Amniotic epithelial cell (primary cell): ENCODE results near the gene EPHA10.
"Not testable (repeated sequence)": the region's sequence is repeated elsewhere in the genome, so short reads cannot be mapped to it uniquely, and the experiment has no call there.

Experiments used
- DNase-seq: peaks from one replicate; pipeline ENCODE4 v3.0.0-alpha.2; 2010; ENCODE audit warnings: low read depth

Gene EPHA10

DNA sequence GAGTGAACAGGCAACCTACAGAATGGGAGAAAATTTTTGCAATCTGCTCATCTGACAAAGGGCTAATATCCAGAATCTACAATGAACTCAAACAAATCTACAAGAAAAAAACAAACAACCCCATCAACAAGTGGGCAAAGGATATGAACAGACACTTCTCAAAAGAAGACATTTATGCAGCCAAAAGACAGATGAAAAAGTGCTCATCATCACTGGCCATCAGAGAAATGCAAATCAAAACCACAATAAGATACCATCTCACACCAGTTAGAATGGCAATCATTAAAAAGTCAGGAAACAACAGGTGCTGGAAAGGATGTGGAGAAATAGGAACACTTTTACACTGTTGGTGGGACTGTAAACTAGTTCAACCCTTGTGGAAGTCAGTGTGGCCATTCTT is 6.5 kb upstream of the EPHA10 start:
- DNase-seq = not testable (repeated sequence)

DNA sequence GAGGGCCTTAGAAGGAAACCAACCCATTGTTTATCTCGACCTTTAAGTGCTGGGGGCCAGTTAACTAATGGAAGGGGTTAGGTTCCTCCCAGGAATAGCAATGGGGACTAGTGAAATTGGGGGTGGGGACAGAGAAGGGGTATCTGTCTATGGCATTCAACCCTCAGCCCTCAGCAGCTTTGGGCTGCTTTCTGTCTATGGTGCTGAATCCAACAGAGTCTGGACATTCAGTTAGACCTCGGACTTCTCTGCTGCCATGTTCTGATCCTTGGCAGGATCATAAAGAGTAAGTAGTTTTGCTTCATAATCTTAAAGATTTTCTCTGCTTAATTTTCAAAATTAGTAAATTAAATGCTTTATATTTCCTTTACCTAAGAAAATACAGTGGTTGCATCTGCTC is 2.6 kb upstream of the EPHA10 start:
- no peak for DNase-seq

DNA sequence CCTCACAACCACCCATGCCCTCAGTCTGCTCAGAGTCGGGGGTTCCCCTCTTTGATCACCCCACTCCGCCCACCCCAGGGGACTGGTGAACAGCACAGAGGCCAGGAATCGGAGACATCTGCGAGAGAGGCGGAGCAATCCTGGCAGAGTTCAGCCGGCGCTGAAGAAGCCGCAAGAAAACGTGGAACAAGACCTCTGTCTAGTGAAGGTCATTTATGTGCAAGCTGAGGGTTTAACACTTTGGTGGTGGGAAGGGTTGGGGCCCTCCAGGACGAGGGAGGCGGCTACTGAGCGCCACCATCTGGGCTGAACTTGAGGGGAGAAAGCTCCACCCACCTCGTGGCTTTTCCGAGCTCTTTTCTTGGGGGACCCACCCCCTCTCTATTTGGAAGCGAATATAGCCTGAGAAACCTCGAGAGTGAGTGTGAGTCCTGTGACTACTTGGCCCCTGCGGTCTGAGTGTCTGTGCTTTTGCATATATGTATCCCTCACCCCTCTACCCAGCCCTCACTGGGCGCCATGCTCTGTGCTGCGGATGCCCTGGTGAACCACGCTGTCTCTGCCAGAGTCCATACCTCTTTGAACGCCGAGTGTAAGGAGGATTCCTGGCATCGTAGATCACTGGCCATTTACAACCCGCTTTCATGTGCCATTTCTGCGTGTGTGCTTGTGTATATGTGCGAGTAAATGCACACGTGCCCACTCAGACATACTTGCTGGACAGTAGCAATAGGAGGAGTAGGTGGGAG is 1.2 kb upstream of the EPHA10 start:
- DNase-seq = no peak

DNA sequence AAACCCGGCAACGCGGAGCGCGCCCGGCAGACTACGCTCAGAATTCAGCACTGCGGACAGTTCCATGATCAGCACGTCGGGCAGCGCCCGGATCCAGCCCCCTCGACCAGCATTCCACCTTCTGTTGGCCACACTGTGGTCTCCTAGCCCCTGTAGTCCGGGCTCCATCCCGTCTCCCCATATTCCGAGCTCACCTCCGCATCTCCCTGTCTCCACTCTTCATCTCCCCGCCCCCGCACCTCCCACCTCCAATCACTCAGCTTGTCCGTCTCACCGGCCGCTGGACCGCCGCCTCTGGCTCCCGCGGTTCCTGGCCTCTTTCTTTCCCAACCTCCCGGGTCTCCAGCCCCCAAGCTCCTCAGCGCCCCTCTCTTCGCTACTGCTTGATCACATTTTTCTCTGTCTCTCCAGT is 500 bp downstream of the EPHA10 start:
- DNase-seq = peak; percentile 37

DNA sequence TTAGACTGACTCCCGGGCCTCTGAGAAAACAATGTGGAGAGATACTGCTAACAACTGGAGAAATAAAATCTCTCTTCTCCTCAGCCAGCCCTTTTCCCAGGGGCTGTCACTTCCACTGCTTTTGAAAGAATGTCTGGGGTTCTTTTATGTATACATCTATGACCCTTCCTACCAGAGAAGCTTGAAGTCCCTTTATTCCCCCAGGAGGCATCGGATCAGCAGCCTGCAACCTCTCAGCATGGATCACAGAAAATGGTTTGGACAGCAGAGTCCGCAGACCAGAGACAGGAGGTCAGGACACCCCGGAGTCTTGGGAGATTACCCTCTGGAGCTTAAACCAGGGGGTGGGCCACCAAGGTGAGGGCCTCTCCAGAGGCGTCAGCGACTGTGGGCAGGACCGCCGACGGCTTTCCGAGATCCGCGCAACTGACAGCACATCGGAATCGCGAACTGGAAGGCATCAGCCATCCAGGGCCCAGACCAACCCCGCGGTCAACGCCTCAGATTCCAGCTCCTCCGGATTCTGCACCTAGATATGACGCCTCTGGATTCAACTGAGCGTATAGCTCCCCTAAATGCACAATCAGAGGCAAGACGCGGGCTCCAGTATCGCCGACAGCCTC is 1.0 kb downstream of the EPHA10 start:
- no peak for DNase-seq

DNA sequence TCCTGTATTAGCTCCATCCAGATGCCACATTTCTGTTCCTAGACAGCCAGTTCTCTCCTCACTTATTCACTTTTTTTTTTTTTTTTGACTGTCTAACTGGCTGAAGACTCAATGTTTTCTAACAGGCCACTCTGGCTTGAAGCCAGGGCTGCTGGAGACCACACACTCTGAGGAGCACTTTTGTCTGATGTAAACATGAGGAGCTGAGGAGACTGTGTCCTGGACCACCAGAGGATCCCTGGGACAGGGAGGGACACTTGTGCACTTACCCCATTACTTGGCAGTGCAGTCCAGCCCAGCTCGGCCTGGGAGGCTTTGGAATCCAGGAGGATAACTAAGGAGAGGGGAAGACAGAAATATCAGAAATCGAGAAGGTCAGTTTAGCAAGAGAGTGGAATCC is 2.4 kb downstream of the EPHA10 start:
- no peak for DNase-seq

DNA sequence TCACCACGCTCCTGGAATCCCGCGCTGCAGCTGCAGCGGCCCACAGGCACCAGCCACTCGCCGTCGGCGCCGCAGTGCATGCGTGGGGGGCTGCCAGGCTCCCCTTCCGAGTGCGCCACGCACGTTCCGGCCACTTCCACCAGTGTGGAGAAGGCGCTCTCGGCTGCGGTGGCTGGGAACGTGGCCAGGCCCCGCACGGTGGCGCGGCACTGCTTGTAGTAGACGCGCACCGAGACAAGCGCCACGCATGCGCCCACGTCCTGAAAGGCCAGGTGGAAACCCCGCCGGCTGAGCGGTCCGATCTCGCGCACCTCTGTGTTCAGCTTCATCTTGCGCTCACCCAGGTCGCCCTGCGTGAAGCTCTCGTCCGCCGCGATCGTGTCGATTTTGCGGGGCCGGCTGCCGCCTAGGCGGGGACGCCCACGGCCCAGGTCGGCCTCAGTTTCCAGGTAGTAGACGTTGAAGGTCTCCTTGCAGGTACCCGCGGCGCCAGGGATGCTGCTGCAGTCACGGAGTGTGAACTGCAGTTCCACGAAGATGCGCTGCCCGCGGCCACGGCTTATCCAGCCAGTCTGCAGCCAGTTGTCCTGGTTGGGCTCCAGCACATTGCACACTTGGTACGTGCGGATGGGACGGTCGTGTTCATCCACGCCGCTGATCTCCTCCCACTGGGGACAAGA is 3.4 kb downstream of the EPHA10 start:
- no peak for DNase-seq

DNA sequence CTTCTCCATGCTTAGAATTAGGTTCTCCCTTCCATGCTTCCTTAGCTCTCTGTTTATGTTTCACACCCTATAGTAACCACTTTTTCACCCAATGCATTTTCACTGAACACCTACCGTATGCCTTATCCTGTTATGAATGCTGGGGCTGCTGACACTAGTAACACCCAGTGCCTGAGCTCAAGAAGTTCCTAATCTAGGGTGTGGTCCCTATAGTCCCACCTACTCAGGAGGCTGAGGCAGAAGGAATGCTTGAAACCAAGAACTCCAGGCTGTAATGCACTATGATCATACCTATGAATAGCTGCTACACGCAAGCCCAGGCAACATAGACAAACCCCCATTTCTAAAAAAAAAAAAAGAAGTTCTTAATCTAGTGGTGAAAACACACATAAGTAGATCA is 5.5 kb downstream of the EPHA10 start:
- no peak for DNase-seq

DNA sequence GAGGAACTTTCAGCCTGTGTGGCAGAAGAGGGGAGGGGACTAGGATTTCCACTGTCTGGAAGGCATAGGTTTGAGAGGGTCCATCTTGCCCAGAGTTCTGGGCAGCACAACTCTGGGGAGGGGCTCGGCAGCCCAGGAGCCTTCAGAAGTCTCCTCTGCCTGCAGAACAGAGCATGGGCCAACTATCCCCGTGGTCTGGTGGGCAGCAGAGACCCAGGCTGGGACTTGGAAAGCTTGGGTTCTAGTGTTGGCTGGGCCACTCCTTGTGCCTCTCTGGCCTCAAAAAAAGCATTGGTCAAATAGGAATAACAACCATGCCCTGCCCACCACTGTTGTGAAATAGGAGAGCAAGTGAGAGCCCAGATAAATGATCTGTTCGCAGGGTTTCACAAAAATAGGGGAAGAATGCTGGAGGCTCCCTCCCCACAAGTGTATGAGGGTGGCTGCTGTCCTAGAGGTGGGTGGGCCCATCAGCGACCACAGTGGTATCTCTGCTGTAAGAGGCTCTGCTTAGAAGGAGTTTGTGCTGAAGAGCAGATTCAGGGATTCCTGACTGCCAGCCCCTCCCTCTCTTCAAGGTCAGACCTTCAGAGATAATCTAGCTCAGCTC is 8.9 kb downstream of the EPHA10 start:
- no peak for DNase-seq

DNA sequence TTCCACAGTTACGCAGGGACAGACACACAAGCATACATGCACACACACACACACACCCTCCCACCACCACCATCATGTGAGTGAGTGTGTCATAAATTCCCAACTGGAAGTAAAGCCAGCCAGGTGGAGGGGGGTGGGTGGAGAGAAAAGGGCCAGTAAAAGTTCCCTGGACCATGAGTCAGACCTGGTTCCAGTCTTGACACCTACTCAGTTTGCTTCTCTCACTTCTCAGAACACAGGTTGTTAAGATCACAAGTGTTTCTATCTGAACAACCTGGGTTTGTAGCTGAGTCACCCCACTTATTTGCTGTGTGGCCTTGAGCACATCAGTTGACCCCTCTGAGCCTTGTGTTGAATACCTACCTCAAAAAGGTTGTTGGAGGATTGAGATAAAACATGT is 9.6 kb downstream of the EPHA10 start:
- no peak for DNase-seq

DNA sequence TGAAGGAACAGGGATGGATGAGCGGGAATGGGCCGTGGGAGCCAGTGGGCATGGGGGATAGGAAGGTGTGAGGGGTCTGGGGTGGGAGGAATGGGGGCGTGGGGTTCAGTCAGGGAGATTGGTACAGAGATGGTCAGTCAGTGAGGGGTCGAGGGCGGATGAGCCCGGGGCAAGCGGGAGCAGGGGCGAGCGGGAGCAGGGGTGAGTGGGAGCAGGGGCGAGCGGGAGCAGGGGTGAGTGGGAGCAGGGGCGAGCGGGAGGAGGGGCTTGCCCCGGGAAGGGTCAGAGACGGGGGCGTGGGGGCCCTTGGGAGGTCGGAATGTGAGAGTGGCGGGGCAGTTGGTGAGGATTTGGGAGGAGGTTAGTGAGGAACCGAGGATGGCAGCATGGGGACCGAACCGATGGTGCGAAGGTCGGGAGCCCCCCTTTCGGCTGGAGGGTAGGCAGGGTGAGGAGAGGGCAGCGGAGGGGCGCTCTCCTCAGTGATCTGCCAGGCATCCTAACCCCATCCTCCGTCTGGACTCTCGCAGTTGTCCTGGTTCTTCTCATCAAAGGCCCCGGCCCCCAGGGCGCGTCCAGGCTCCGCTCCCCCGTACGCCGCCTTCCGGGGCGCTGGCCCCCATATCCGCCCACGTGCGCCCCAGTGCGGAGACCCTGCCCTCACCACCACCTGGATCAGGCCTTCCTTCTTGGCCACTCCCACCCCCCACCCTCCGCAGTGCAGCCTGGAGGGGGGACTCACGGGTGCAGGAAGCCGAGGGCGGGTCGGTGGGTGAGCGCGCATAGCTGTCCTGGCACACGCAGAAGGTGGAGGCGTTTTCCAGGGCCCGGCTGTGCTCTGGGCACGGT is 11.2 kb downstream of the EPHA10 start:
- DNase-seq = no peak

DNA sequence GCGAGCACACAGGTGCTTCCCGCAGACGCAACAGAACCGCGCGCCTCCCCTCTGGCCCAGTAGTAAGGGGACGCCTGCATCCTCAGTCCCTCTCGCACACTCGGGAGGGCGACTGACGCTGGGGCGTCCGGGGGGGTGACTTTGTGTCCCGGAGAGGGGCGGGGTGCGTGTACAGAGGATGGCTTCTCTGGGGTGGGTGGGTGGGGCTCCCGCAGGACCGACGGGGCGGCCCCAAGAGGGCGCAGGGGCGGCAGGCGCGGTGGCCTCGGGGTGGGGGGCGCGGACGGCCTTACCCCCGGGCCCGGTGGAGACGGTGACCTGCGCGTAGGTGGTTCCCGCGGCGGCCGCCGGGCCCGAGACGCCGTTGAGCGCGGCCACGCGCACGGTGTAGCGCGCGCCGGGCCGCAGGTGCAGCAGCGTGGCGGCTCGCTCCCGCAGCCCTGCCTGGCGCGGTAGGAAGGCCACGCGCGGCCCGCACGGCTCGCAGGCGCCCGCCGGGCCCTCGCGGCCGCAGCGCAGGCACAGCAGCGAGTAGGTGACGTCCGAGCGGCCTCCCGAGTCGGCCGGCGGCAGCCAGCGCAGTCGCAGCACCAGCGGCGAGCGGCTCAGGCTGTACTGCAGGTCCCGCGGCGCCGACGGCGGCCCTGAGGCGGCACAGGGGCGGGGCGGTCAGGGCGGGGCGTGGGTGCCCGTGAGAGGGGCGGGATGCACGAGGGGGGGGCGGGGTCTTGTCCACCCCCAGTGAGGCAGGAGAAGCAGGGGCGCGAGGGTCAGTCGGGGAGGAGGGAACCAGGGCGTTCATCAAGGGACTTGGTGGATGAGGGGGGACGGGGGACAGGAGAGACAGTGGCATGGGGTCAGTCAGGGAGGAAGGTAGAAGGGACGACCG is 12.1 kb downstream of the EPHA10 start:
- DNase-seq = no peak

DNA sequence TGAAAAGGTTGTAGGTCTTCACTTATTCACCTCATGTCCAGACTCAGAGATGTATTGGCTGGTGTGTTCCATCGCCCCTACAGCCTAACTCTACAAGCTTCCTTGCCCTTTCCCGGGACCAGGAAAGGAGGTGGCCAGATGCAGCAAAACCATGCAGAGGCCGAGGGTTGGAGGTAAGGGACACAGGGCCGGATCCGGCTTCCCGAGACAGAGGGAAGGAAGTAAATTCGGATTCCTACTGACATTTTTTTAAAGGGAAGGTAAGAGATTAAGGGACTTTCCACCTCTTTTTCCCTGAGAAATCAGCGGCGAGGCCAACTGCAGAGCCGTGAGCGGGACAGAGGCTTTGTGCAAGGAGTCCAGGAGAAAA is 12.7 kb downstream of the EPHA10 start:
- DNase-seq = no peak

DNA sequence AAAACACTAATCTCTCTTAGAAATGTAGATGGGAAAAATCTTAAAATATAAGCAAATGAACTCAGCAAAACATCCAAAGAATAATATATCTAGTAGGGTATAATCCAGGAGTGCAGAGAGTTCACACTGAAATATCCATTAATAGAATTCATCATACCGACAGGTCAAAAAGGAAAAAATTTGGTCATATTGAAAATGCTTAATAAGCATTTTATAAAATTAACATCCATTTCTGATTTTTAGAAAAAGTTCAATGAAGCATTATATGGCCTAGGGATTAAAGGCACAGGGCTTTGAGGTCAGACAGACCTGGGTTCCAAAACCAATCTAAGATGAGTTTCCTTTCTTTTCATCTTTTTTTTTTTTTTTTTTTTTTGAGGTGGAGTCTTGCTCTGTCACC is 16.4 kb downstream of the EPHA10 start:
- no peak for DNase-seq

DNA sequence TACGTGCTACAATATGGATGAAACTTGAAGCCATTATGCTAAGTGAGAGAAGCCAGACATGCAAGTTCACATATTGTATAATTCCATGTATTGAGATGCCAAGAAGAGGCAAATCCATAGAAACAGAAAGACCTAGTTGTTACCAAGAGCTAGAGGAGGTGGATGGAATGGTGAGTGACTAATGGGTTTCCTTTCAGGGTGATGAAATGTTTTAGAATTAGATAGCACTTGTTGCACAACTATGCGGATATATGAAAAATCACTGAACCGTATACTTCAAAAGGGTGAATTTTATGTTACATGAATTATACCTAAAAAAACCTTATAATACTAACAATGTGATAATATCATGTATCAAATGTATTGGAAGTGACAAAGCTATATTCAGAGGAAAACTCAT is 18.1 kb downstream of the EPHA10 start:
- DNase-seq = no peak

DNA sequence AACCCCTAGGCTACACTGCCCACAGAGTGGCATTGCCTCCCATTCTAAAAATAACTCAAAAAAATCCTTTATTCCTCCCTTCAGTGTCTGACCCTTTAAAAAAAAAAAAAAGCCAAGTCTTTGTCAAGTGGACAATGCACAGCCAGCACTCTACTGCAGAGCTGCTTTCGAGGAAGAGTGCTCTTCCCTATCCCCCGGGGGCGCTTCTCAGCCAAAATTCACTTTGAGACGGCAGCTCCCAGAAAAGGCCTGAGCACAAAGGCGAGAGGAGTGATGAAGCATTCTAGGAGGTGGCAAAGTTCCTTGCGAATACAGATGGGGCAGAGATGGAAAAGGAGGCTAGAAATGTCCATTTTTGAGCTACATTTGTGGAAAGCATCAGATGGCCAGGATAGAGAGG is 23.3 kb downstream of the EPHA10 start:
- no peak for DNase-seq

DNA sequence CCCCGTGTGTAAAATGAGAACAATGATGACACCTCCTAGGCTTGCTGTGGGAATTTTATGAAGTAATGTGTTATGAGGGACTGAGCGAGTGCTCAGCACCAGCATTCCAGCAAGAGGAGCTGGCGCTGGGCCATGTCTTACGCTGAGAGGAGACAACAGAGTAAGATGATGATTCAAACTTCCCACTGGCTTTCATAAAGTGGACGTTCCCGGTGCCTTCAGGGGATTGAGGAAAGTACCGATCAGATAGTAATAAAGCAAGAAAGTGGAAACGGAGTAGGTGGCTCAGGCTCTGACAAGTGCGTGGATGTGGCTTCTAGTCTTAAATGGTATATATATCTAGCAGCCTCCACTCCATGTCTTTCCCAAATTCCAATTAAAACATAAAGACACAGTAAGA is 23.8 kb downstream of the EPHA10 start:
- peak; percentile 60 for DNase-seq

DNA sequence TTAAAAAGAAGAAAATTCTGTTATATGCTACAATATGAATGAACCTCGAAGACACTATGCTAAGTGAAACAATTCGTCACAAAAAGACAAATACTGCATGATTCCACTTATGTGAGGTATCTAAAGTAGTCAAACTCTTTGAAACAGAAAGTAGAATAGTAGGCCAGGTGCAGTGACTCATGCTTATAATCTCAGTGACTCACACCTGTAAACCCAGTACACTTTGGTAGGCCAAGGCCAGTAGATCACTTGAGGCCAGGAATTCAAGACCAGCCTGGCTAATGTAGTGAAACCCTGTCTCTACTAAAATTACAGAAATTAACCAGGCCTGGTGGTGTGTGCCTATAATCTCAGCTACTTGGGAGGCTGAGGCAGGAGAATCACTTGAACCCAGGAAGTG is 25.7 kb downstream of the EPHA10 start:
- DNase-seq = peak; percentile 12

DNA sequence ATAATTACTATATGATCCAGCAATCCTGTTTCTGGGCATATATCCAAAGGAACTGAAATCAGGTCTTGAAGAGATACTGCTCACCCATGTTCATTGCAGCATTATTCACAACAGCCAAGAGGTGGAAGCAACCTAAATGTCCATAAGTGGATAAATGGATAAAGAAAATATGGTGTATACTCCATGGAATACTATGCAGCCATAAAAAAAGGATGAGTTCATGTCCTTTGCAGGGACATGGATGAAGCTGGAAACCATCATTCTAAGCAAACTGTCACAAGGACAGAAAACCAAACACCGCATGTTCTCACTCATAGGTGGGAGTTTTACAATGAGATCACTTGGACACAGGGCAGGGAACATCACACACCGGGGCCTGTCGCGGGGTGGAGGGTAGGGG is 26.3 kb downstream of the EPHA10 start:
- DNase-seq = not testable (repeated sequence)

DNA sequence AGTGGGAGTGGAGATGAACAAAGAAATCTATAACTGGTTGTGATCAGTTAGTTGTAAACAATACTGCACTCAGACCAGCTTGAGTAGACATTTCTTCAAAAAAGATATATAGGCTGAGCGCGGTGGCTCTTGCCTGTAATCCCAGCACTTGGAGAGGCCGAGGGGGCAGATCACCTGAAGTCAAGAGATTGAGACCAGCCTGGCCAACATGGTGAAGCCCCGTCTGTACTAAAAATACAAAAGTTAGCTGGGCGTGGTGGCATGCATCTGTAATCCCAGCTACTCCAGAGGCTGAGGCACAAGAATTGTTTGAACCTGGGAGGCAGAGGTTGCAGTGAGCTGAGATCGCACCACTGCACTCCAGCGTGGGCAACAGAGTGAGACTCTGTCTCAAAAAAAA is 26.9 kb downstream of the EPHA10 start:
- not testable (repeated sequence) for DNase-seq
